ENCODE measurements around the gene WNT10A.

DNA sequence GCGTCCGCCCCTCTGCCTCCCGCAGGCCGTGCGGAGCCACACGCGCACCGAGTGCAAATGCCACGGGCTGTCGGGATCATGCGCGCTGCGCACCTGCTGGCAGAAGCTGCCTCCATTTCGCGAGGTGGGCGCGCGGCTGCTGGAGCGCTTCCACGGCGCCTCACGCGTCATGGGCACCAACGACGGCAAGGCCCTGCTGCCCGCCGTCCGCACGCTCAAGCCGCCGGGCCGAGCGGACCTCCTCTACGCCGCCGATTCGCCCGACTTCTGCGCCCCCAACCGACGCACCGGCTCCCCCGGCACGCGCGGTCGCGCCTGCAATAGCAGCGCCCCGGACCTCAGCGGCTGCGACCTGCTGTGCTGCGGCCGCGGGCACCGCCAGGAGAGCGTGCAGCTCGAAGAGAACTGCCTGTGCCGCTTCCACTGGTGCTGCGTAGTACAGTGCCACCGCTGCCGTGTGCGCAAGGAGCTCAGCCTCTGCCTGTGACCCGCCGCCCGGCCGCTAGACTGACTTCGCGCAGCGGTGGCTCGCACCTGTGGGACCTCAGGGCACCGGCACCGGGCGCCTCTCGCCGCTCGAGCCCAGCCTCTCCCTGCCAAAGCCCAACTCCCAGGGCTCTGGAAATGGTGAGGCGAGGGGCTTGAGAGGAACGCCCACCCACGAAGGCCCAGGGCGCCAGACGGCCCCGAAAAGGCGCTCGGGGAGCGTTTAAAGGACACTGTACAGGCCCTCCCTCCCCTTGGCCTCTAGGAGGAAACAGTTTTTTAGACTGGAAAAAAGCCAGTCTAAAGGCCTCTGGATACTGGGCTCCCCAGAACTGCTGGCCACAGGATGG lies 7.1 kb upstream of the WNT10A start:
- TF ChIP-seq, protein P1, sequence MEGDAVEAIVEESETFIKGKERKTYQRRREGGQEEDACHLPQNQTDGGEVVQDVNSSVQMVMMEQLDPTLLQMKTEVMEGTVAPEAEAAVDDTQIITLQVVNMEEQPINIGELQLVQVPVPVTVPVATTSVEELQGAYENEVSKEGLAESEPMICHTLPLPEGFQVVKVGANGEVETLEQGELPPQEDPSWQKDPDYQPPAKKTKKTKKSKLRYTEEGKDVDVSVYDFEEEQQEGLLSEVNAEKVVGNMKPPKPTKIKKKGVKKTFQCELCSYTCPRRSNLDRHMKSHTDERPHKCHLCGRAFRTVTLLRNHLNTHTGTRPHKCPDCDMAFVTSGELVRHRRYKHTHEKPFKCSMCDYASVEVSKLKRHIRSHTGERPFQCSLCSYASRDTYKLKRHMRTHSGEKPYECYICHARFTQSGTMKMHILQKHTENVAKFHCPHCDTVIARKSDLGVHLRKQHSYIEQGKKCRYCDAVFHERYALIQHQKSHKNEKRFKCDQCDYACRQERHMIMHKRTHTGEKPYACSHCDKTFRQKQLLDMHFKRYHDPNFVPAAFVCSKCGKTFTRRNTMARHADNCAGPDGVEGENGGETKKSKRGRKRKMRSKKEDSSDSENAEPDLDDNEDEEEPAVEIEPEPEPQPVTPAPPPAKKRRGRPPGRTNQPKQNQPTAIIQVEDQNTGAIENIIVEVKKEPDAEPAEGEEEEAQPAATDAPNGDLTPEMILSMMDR (IDR thresholded peaks at IDR 0.05) = no peak
- no peak for TF ChIP-seq POLR2A (IDR thresholded peaks at IDR 0.05)
